Neutrophil (primary cell): ENCODE data around the gene STN1.

Experiments used
- H3K27ac ChIP-seq: fragments of 200-600 bp; sonication (generic); 2 replicates; pipeline ENCODE4 v1.5.1; 2016; ENCODE audit warnings: mild to moderate bottlenecking, moderate library complexity
- H3K27me3 ChIP-seq: fragments of 200-600 bp; sonication (generic); 2 replicates; pipeline ENCODE4 v1.6.0; 2016; ENCODE audit warnings: mild to moderate bottlenecking
- H3K36me3 ChIP-seq: fragments of 200-600 bp; sonication (generic); 2 replicates; pipeline ENCODE4 v1.5.1; 2017
- H3K4me1 ChIP-seq, 2 experiments: fragments of 200-600 bp in 1 of 2; sonication (generic) in 1 of 2; 1 replicate in 1 of 2; 2 replicates in 1 of 2; pipeline versions ENCODE4 v1.5.1 to v1.6.1; 2013 to 2016; ENCODE audit warnings: low read depth in 1 of 2, low read length in 1 of 2, mild to moderate bottlenecking in 1 of 2, moderate library complexity in 1 of 2; ENCODE audit not compliant: control insufficient read depth in 1 of 2, insufficient read depth in 1 of 2
- H3K4me3 ChIP-seq, 2 experiments: fragments of 200-600 bp in 1 of 2; sonication (generic) in 1 of 2; 1 replicate in 1 of 2; 2 replicates in 1 of 2; pipeline ENCODE4 v1.5.1; 2013 to 2016; ENCODE audit warnings: low read depth in 1 of 2, low read length in 1 of 2, mild to moderate bottlenecking in 1 of 2, moderate library complexity in 1 of 2
- H3K9me3 ChIP-seq: fragments of 200-600 bp; sonication (generic); 2 replicates; pipeline ENCODE4 v1.5.1; 2016
- CTCF ChIP-seq: fragments of 200-600 bp; sonication (generic); IDR thresholded peaks from 2 replicates; pipeline ENCODE4 v1.5.1; 2016; ENCODE audit warnings: antibody characterized with exemption

Gene STN1

GRCh38 chr10:103853428-103854264, 64.3 kb downstream of the STN1 start:
- Histone ChIP-seq H3K36me3 (no peaks in the 10 kb centered on the region), H3K4me1 (peaks cover 43 to 45% of the 10 kb centered on the region in 2 experiments), H3K4me3 (no peak overlapping the region), H3K27ac (no peak overlapping the region), H3K9me3 (no peaks in the 10 kb centered on the region), H3K27me3 (peaks cover 94% of the 10 kb centered on the region)
- TF ChIP-seq CTCF: no peak

- Histone ChIP-seq H3K27me3 (peaks cover 91% of the 10 kb centered on the region), H3K27ac (no peak overlapping the region), H3K4me1 (peaks cover 43 to 45% of the 10 kb centered on the region in 2 experiments), H3K36me3 (no peaks in the 10 kb centered on the region), H3K9me3 (no peaks in the 10 kb centered on the region), H3K4me3 (no peak overlapping the region)
- TF ChIP-seq CTCF: no peak
Measured at GRCh38 chr10:103852856-103853255, 65.1 kb downstream of the STN1 start.

DNA sequence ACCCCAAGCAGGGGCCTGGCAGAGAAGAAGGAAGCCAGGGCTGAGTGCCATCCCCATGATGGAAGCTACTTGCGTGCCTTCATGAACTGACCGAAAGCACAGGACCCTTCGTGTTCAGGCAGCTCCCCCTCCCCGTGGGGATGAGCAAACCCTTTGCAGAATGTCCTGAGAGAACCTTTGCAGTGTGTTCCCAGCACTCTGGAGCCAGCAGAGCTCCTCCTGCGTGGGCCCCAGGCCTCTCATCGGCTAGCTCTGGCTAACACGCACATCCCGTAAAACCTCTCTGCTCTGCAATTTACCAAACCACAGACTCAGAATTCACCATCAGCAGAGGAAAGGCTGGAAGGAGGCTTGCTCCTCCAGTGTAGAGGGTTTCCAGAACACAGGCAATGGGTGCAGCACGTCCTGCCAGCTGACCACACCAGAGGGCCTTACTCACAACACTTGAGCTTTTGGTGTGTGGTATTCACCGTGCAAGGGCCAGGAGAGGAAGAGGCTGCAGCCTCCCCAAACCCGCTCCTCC, 65.7 kb downstream of the STN1 start:
- no peak for TF ChIP-seq CTCF
- Histone ChIP-seq H3K27me3 (peaks cover 84% of the 10 kb centered on the region), H3K4me1 (peaks cover 43 to 45% of the 10 kb centered on the region in 2 experiments), H3K9me3 (no peaks in the 10 kb centered on the region), H3K27ac (no peak overlapping the region), H3K4me3 (no peak overlapping the region), H3K36me3 (no peaks in the 10 kb centered on the region)

DNA sequence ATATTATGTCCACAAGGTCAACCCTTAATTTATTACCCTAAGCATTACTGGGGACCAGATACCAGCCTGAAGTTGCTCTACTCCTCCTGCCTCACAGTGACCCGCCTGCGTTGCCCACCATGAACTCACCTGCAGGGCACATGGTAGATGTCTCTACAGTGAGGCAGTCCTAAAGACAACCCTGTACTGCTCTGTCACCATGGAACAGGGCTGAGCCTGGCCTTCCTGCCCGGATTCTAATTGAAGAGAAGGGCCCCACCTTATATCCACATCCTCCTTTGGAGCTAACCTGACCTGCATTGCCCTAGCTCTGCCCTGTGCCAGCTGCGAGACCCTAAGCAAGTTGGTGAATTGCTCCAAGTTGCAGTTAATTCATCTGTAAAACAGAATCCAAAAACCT, 66.7 kb downstream of the STN1 start:
- H3K4me1 ChIP-seq: peaks cover 44 to 45% of the 10 kb centered on the region in 2 experiments
- no peak overlapping the region for H3K27ac ChIP-seq
- peaks cover 75% of the 10 kb centered on the region for H3K27me3 ChIP-seq
- H3K4me3 ChIP-seq: no peak overlapping the region
- TF ChIP-seq CTCF: no peak
- no peaks in the 10 kb centered on the region for H3K36me3 ChIP-seq
- H3K9me3 ChIP-seq: no peaks in the 10 kb centered on the region

DNA sequence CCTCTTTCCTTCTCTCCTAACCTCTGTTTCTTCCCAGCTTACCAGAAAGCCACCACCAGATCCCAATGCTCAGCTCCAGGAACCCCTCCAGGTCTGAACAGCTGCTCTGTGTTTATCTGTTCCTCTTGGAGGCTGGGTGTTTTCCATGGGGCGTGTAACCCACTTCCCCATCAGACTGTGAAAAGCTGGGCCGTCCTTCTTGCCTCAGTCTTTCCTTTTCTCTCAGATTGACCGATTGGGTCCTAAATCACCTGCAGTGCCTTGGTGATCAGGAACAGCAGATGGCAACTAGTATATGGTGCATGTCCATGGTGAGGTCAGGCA, 67.5 kb downstream of the STN1 start:
- no peak for TF ChIP-seq CTCF
- Histone ChIP-seq H3K4me3 (no peak overlapping the region), H3K27me3 (peaks cover 67% of the 10 kb centered on the region), H3K27ac (no peak overlapping the region), H3K36me3 (no peaks in the 10 kb centered on the region), H3K9me3 (no peaks in the 10 kb centered on the region), H3K4me1 (peaks cover 45% of the 10 kb centered on the region in 2 experiments)
